Transverse colon (tissue), 4 donors: ENCODE data around the gene SYK. TPM values are rescaled to one million over a fixed set of nuclear protein-coding genes. Genes with fewer than 3 reads are reported as not detected.

Source experiments
- DNase-seq: peaks from one replicate; pipeline ENCODE4 v3.0.0-alpha.2; 2019
- H3K27ac ChIP-seq, 4 donors: fragments of 200-600 bp; sonication (generic); 2 replicates each; pipeline ENCODE4 v1.5.1; 2016 to 2018; ENCODE audit warnings: inconsistent platforms in 4 of 4
- H3K27me3 ChIP-seq: fragments of 200-600 bp; sonication (generic); 2 replicates; pipeline ENCODE4 v1.5.1; 2017; ENCODE audit warnings: inconsistent platforms
- H3K36me3 ChIP-seq, 4 donors: fragments of 200-600 bp; sonication (generic); 2 replicates each; pipeline ENCODE4 v1.5.1; 2017 to 2019; ENCODE audit warnings: inconsistent platforms in 4 of 4
- H3K4me1 ChIP-seq, 4 donors: fragments of 200-600 bp; sonication (generic); 2 replicates each; pipeline ENCODE4 v1.5.1; 2017 to 2020; ENCODE audit warnings: inconsistent platforms in 4 of 4
- H3K4me3 ChIP-seq, 4 donors: fragments of 200-600 bp; sonication (generic); 1 replicate in 1 of 4; 2 replicates in 3 of 4; pipeline versions ENCODE4 v1.5.1 to v1.6.1; 2017 to 2019; ENCODE audit warnings: inconsistent platforms in 4 of 4
- H3K9me3 ChIP-seq, 2 donors: fragments of 200-600 bp; sonication (generic); 2 replicates each; pipeline ENCODE4 v1.5.1; 2017 to 2019; ENCODE audit warnings: inconsistent platforms in 2 of 2
- CTCF ChIP-seq, 5 experiments: fragments of 200-600 bp in 3 of 5; fragments of 450-650 bp in 2 of 5; sonication (generic) in 3 of 5; IDR thresholded peaks; 1 replicate in 2 of 5; 2 replicates in 3 of 5; pipeline ENCODE4 v1.5.1; 2016 to 2017; ENCODE audit warnings: antibody characterized with exemption in 5 of 5, inconsistent platforms in 3 of 5, mild to moderate bottlenecking in 2 of 5, moderate library complexity in 1 of 5
- EP300 ChIP-seq: sonication (generic); formaldehyde crosslinking; IDR thresholded peaks from one replicate; pipeline ENCODE4 v1.6.1; 2017; ENCODE audit warnings: antibody characterized with exemption, low read depth
- POLR2A ChIP-seq: fragments of 450-650 bp; IDR thresholded peaks from one replicate; pipeline ENCODE4 v1.6.1; 2016; ENCODE audit warnings: antibody characterized with exemption, mild to moderate bottlenecking, moderate library complexity
- POLR2AphosphoS5 ChIP-seq, 3 donors: sonication (generic); formaldehyde crosslinking; IDR thresholded peaks; one replicate each; pipeline ENCODE4 v1.6.1; 2016; ENCODE audit warnings: antibody characterized with exemption in 3 of 3
- WGBS, 2 donors: methylation state at CpG; one replicate each; pipeline ENCODE4 v1.1.5; 2018; ENCODE audit warnings: low coverage in 1 of 2; 5-methylcytosine and 5-hydroxymethylcytosine counted together
- in situ Hi-C, 4 donors: fragments of 200-750 bp; cut with MboI; loops; one replicate each; pipeline versions ENCODE4 v1.15.0 to v1.15.1; 2017; ENCODE audit warnings: low sequenced_read_pairs in 3 of 4, low pct_ligation_motif_present in 1 of 4, low pct_unique_long_range_greater_than_20kb in 1 of 4
- intact Hi-C: fragments of 100-400 bp; cut with DNase I; formaldehyde crosslinking; loops from one replicate; pipeline ENCODE4 v1.15.1; 2023; ENCODE audit warnings: low total_unique reads
- total RNA-seq, 4 donors: library from RNA; depleted of rRNA; stranded (reverse); fragments of >200 nt; gene quantifications; one replicate each; pipeline ENCODE4 v1.1.0, GENCODE V29; 2016

Gene SYK
- total RNA-seq, 4 donors from 2014 or later, result 32.2 to 534 (median 34.3) TPM

DNA sequence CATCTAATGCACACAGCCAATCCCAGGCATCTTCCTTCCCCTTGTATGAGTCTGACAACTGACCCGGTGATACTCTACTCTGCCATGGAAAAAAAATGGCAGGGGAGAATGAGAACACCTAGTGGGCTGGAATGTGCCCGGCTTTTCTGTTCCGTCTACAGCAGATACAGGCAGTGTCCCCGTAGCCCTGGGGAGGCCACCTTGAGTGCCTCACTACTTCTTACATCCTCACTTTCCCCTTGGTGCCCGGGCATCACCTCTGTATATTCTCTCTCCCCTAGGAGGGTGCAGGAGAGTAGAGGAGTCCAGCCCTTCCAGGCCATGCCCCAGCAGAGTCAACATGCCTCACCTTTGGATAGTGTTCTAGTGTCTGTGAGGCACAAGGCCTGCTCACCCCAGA lies 56.2 kb downstream of the SYK start:
- TF ChIP-seq POLR2A (no peak), CTCF (IDR thresholded peaks at IDR 0.05) (no peak), POLR2AphosphoS5 (IDR thresholded peaks at IDR 0.05) (no peak), EP300 (no peak)
- no peak for DNase-seq
- Histone ChIP-seq H3K4me3 (no peak overlapping the region), H3K4me1 (no peaks in the 10 kb centered on the region), H3K27ac (no peak overlapping the region), H3K36me3 (no peaks in the 10 kb centered on the region), H3K9me3 (no peaks in the 10 kb centered on the region), H3K27me3 (no peaks in the 10 kb centered on the region)
- intact Hi-C loops, result no loop called here
- in situ Hi-C loops, result loop anchor here (25.0 kb wide), 4 partner anchors 96 to 1271 kb away; no protein-coding TSS in a partner anchor
- 82 to 100% methylated on average over 2 to 5 of the region's 5 CpGs for WGBS, 2 donors

- in situ Hi-C loops, result loop anchor here (25.0 kb wide), 4 partner anchors 96 to 1271 kb away; no protein-coding TSS in a partner anchor
Measured at GRCh38 chr9:90858457-90858901, 56.9 kb downstream of the SYK start.

GRCh38 chr9:90860382-90860781 lies 58.8 kb downstream of the SYK start:
- Histone ChIP-seq H3K4me3 (no peak overlapping the region), H3K4me1 (no peaks in the 10 kb centered on the region), H3K36me3 (peaks cover 0 to 3% (median 0%) of the 10 kb centered on the region in 4 donors), H3K9me3 (no peaks in the 10 kb centered on the region), H3K27me3 (no peaks in the 10 kb centered on the region), H3K27ac (no peak overlapping the region)
- 83% methylated on average over 5 of the region's 5 CpGs; no CpG with 5 or more reads in 1 of the 2 donors for WGBS, 2 donors
- DNase-seq, result no peak
- intact Hi-C loops (loop anchor here (10.0 kb wide), 1 partner anchor 726 kb away; no protein-coding TSS in a partner anchor), in situ Hi-C loops (loop anchor here (10.0 to 25.0 kb wide), 5 partner anchors 98 to 1273 kb away; no protein-coding TSS in a partner anchor)
- TF ChIP-seq CTCF (IDR thresholded peaks at IDR 0.05) (no peak), EP300 (no peak), POLR2AphosphoS5 (IDR thresholded peaks at IDR 0.05) (no peak), POLR2A (no peak)

More at GRCh38 chr9:90858457-90858901, 56.9 kb downstream of the SYK start:
- Histone ChIP-seq H3K4me3 (no peak overlapping the region), H3K9me3 (no peaks in the 10 kb centered on the region), H3K27ac (no peak overlapping the region), H3K4me1 (no peaks in the 10 kb centered on the region), H3K27me3 (no peaks in the 10 kb centered on the region), H3K36me3 (no peaks in the 10 kb centered on the region)
- no peak for DNase-seq
- intact Hi-C loops, result no loop called here
- WGBS, 2 donors, result 80 to 89% methylated on average over 1 to 4 of the region's 4 CpGs
- TF ChIP-seq POLR2AphosphoS5 (IDR thresholded peaks at IDR 0.05), result no peak

DNA sequence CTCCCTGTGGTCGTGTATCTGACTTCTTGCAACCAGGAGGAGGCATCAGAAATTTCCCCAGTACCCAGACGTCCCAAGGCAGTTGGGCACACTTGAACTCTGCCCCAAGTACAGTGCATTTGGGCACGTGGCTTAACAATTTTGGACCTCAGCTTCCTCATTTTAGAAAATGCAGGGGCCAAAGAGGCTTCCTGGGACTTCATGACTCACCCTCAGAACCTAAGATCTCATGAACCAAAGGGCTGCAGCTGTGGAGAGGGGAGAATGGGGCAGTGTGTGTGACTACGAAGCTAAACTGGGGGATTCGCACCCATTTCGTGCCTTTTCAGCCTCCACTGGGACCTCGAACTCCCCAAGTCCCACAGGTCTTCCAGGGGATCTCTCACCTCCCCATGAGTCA lies 59.2 kb downstream of the SYK start:
- no peaks in the 10 kb centered on the region for H3K27me3 ChIP-seq
- TF ChIP-seq EP300, result no peak
- no peak for TF ChIP-seq CTCF (IDR thresholded peaks at IDR 0.05)
- no peak for TF ChIP-seq POLR2AphosphoS5 (IDR thresholded peaks at IDR 0.05)
- TF ChIP-seq POLR2A, result no peak
- DNase-seq, result no peak
- no peaks in the 10 kb centered on the region for H3K9me3 ChIP-seq
- no peak overlapping the region for H3K27ac ChIP-seq
- peaks cover 0 to 3% (median 0%) of the 10 kb centered on the region in 4 donors for H3K36me3 ChIP-seq
- intact Hi-C loops (loop anchor here (10.0 kb wide), 1 partner anchor 726 kb away; no protein-coding TSS in a partner anchor), in situ Hi-C loops (loop anchor here (10.0 to 25.0 kb wide), 5 partner anchors 99 to 1274 kb away; no protein-coding TSS in a partner anchor)
- H3K4me1 ChIP-seq, result no peaks in the 10 kb centered on the region
- H3K4me3 ChIP-seq, result no peak overlapping the region
- 86% methylated on average over 7 of the region's 7 CpGs; no CpG with 5 or more reads in 1 of the 2 donors for WGBS, 2 donors
